Measurements from ENCODE around the gene GALNT1. TPM values are rescaled to one million over a fixed set of nuclear protein-coding genes. Genes with fewer than 3 reads are reported as not detected.
A peak's percentile ranks its signal among the peaks of the same experiment; 100 is the strongest.

Gene GALNT1
- total RNA-seq, 1 experiment from 2014 or later = 25.6 TPM

DNA sequence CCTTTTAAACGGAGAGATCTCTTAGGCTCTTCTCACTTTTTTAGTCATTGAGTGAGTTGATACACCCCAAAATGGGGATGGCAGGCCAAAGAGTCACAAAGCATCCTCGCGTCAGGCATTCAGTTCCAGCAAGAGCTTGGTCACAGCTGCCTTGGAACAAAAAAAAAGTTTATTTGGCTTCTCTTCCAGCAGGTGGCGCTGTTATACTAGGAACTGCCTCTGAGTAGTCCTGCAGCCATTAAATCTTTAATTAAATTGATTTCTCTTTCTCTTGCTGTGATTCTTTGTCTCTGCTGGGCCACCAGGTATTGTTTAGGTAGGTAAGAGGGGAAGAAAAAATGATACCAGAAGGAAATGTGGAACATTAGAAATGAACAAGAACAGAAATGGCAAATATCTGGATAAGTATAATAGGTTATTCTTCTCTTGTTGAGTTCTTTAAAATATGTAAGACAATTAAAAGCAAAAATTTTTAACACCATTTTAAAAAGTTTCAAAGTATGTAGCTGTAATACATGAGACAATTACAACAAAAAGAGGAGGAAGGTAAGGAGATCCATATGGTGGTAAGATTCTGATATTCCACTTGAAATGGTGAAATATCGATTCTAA lies 175.1 kb downstream of the GALNT1 start:
- intact Hi-C loops (cut with micrococcal nuclease; ENCODE audit: unreplicated experiment) = loop anchor here (1.0 to 5.0 kb wide), 5 partner anchors 194 to 1001 kb away; no protein-coding TSS in a partner anchor
- ChIA-PET POLR2A (ENCODE audit: low non-redundant PET) (no interaction called here), CTCF (interaction anchor here (0.7 to 1.5 kb wide), 2 partner anchors 401 to 528 kb away, joined by 3 to 12 read pairs; no protein-coding TSS in a partner anchor)
- H3K27me3 ChIP-seq (replicated peaks; ENCODE audit: insufficient read depth, low read depth, low read length, poor library complexity) = peaks cover 24% of the 10 kb centered on the region
- peak; percentile 62 for DNase-seq (ENCODE audit: low spot score)
- H3K4me3 ChIP-seq (ENCODE audit: low read depth, low read length, poor library complexity, severe bottlenecking) = no peak overlapping the region
- BruUV-seq (replicated peaks) = no TSS peak
- H3K4me1 ChIP-seq (ENCODE audit: insufficient read depth, low read length, poor library complexity, severe bottlenecking) = no peaks in the 10 kb centered on the region
- no peaks in the 10 kb centered on the region for H3K9me3 ChIP-seq (ENCODE audit: low read depth, low read length, poor library complexity, severe bottlenecking)
- TF ChIP-seq, protein P1, sequence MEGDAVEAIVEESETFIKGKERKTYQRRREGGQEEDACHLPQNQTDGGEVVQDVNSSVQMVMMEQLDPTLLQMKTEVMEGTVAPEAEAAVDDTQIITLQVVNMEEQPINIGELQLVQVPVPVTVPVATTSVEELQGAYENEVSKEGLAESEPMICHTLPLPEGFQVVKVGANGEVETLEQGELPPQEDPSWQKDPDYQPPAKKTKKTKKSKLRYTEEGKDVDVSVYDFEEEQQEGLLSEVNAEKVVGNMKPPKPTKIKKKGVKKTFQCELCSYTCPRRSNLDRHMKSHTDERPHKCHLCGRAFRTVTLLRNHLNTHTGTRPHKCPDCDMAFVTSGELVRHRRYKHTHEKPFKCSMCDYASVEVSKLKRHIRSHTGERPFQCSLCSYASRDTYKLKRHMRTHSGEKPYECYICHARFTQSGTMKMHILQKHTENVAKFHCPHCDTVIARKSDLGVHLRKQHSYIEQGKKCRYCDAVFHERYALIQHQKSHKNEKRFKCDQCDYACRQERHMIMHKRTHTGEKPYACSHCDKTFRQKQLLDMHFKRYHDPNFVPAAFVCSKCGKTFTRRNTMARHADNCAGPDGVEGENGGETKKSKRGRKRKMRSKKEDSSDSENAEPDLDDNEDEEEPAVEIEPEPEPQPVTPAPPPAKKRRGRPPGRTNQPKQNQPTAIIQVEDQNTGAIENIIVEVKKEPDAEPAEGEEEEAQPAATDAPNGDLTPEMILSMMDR (conservative IDR thresholded peaks at IDR 0.05; ENCODE audit: low read depth, low read length) = peak; percentile 81
- no peak for TF ChIP-seq EZH2 (IDR thresholded peaks at IDR 0.05; ENCODE audit: borderline replicate concordance, low read depth, low read length, poor library complexity, severe bottlenecking)
- no peak overlapping the region for H3K27ac ChIP-seq (ENCODE audit: low read depth, low read length, poor library complexity, severe bottlenecking)
- H3K36me3 ChIP-seq (ENCODE audit: insufficient read depth, low read length, poor library complexity, severe bottlenecking) = no peaks in the 10 kb centered on the region

Small RNA genes within 50 kb of the gene (microRNA-seq; reads per million reads assigned to microRNA genes)
- not detected for gene MIR3975

Other genes with a start within 250 kb of the GALNT1 start
- 59.8 and 63.3 TPM in 2 replicates for gene ZNF24, start 237.3 kb upstream of the GALNT1 start, total RNA-seq (2021)
- gene ZNF396, start 204.4 kb upstream of the GALNT1 start, total RNA-seq (2021) = 0.84 and 0.94 TPM in 2 replicates
- gene INO80C, start 83.8 kb upstream of the GALNT1 start, total RNA-seq (2021) = 31.3 and 36.6 TPM in 2 replicates